Measurements from ENCODE around the gene TLR1.
"Not testable (repeated sequence)": the region's sequence is repeated elsewhere in the genome, so short reads cannot be mapped to it uniquely, and the experiment has no call there.

DNA sequence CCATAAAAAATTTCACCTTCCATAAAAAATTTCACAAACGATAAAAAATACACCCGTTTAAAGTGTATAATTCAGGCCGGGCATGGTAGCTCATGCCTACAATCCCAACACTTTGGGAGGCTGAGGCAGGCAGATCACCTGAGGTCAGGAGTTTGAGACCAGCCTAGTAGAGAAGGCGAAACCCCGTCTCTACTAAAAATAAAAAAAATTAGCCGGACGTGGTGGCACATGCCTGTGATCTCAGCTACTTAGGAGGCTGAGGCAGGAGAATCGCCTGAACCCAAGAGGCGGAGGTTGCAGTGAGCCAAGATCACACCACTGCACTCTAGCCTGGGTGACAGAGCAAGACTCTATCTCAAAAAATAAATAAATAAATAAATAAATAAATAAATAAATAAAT, 1.7 kb upstream of the TLR1 start:
- TF ChIP-seq, protein P1, sequence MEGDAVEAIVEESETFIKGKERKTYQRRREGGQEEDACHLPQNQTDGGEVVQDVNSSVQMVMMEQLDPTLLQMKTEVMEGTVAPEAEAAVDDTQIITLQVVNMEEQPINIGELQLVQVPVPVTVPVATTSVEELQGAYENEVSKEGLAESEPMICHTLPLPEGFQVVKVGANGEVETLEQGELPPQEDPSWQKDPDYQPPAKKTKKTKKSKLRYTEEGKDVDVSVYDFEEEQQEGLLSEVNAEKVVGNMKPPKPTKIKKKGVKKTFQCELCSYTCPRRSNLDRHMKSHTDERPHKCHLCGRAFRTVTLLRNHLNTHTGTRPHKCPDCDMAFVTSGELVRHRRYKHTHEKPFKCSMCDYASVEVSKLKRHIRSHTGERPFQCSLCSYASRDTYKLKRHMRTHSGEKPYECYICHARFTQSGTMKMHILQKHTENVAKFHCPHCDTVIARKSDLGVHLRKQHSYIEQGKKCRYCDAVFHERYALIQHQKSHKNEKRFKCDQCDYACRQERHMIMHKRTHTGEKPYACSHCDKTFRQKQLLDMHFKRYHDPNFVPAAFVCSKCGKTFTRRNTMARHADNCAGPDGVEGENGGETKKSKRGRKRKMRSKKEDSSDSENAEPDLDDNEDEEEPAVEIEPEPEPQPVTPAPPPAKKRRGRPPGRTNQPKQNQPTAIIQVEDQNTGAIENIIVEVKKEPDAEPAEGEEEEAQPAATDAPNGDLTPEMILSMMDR (IDR thresholded peaks at IDR 0.05): not testable (repeated sequence)
- TF ChIP-seq EZH2 (IDR thresholded peaks at IDR 0.05; ENCODE audit: borderline replicate concordance, insufficient read depth, low read depth, low read length, poor library complexity, severe bottlenecking): not testable (repeated sequence)

All from B cell (primary cell).